ENCODE measurements around the gene SERPINH1.

GRCh38 chr11:75582895-75583717, 21.1 kb downstream of the SERPINH1 start:
- TF ChIP-seq CTCF (IDR thresholded peaks at IDR 0.05) (peak; percentile 36), POLR2A (IDR thresholded peaks at IDR 0.05) (peak in 1 of 2 donors; percentile 12), EP300 (IDR thresholded peaks at IDR 0.05) (no peak), POLR2AphosphoS5 (IDR thresholded peaks at IDR 0.05) (peak in 1 of 3 donors; percentile 22)
